Lower leg skin (tissue), 3 donors: ENCODE data around the gene AFDN.

Source experiments
- POLR2A ChIP-seq, 2 donors: fragments of 450-650 bp; IDR thresholded peaks; one replicate each; pipeline ENCODE4 v1.6.1; 2016 to 2017; ENCODE audit warnings: antibody characterized with exemption in 2 of 2, mild to moderate bottlenecking in 1 of 2, moderate library complexity in 1 of 2
- TF ChIP-seq, protein P1 (sequence below), 3 donors: fragments of 450-650 bp; IDR thresholded peaks; one replicate each; pipeline ENCODE4 v1.5.1; 2016; ENCODE audit warnings: antibody characterized with exemption in 3 of 3, mild to moderate bottlenecking in 3 of 3, moderate library complexity in 2 of 3

DNA sequence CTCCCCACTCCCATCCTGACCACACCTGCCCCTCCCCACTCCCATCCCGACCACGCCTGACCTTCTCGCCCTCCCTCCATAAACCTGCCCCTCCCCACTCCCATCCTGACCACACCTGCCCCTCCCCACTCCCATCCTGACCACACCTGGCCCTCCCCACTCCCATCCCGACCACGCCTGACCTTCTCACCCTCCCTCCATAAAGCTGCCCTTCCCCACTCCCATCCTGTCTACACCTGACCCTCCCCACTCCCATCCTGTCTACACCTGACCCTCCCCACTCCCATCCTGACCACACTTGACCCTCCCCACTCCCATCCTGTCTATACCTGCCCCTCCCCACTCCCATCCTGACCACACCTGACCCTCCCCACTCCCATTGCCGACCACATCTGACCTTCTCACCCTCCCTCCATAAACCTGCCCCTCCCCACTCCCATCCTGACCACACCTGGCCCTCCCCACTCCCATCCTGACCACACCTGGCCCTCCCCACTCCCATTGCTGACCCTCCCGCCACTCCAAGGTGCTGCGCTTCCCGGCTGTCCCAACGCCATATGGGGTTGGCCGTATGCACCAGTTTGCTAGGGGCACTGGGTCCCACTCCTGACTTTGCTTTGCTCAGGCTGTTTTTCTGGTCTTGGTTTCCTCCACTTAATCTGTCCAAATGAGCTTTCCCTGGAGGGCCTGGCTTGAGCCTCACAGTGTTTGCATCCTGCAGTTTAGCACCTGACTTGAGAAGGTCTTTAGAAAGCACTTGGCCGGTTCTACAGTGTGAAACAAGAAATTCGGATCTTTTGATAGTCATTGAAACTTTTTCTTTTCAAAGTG is 173.7 kb downstream of the AFDN start:
- TF ChIP-seq, protein P1, sequence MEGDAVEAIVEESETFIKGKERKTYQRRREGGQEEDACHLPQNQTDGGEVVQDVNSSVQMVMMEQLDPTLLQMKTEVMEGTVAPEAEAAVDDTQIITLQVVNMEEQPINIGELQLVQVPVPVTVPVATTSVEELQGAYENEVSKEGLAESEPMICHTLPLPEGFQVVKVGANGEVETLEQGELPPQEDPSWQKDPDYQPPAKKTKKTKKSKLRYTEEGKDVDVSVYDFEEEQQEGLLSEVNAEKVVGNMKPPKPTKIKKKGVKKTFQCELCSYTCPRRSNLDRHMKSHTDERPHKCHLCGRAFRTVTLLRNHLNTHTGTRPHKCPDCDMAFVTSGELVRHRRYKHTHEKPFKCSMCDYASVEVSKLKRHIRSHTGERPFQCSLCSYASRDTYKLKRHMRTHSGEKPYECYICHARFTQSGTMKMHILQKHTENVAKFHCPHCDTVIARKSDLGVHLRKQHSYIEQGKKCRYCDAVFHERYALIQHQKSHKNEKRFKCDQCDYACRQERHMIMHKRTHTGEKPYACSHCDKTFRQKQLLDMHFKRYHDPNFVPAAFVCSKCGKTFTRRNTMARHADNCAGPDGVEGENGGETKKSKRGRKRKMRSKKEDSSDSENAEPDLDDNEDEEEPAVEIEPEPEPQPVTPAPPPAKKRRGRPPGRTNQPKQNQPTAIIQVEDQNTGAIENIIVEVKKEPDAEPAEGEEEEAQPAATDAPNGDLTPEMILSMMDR (IDR thresholded peaks at IDR 0.05) = no peak
- TF ChIP-seq POLR2A (IDR thresholded peaks at IDR 0.05) = no peak
